Jurkat, Clone E6-1 (cell line): Measurements from ENCODE around the gene KSR1.
"Not testable (repeated sequence)": the region's sequence is repeated elsewhere in the genome, so short reads cannot be mapped to it uniquely, and the experiment has no call there.

Experiments used
- DNase-seq: peaks from one replicate; pipeline ENCODE4 v3.0.0-alpha.2; 2011; ENCODE audit warnings: low read depth, low spot score
- H3K4me3 ChIP-seq: 2 replicates; pipeline ENCODE4 v1.5.1; 2011; ENCODE audit warnings: mild to moderate bottlenecking, low read length, control low read depth, moderate library complexity

KSR1 gene

DNA sequence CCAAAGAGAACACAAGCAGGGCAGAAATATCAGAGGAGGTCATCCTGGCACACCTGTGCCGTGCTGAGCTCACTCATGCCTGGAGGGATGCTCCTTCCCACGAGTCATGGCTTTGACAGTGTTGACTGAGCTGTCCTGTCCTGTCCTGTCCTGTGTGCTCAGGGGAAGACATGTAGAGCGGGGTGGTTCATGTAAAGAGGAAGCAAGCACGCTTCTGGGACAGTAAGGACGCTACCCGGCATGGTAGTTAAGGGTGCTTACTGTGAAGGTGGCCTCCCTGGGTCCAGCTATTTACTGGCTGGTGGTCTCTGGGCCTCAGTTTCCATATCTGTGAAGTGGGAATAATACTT is 175.1 kb downstream of the KSR1 start:
- peak overlapping the region; percentile 90 for H3K4me3 ChIP-seq
- no peak for DNase-seq

DNA sequence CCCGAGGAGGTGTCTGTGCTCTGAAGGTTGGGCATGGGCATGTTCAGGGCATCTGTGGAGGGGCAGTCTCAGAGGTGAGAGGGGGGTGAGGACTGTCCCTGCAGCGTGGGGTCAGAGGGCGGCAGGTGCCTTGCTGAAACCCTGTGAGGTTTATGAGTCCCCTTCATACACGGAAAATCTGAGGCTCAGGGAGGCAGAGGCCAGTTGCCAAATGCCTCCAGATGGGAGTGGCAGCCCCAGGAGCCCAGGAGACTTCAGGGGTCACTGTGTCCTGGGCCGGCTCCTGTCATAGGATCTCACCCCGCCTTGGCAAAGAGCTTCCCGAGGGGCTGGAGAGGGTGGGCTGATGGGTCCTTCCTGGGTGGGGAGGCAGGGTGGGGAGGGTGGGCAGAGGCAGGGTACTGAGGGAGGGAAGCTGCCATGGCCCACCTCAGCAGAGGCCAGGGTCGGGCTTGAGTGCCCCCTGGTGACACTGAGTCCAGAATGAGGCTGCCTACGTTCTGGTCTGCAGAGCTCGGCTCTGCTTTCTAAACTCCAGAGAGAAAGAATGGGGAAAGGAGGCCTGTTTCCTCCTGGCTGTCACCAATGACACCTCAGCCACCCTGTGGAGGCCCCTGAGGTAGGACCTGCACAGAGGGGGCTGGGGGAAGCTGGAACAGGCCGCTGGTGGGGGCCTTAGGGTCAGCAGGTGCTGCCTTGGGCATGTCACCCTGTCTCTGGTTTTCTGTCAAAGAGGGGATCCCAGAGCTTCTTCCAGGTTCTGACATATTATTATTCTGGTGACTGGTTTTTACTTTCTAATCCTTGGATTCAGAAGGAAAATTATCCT is 175.9 kb downstream of the KSR1 start:
- no peak for DNase-seq
- H3K4me3 ChIP-seq: peak overlapping the region; percentile 90

DNA sequence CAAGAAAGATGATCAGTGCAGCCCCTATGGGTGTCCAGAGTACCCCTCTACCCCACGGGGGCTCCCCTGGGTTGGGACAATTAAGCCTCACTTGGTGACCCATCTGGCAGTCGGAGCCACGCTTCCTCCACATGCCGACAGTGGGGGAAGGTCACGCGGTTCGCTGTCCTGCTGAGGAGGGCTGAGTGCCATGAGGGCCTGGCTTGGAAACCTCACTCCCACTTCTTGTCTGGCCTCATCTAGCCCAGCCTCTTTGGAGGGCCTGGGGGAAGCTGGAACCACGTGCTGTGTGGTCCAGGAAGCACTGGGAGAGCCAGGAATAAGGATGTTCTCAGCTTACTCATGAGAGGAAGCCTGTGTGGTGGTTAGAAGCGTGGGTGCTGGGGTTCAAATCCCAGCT is 176.5 kb downstream of the KSR1 start:
- DNase-seq, H3K4me3 ChIP-seq: not testable (repeated sequence)

DNA sequence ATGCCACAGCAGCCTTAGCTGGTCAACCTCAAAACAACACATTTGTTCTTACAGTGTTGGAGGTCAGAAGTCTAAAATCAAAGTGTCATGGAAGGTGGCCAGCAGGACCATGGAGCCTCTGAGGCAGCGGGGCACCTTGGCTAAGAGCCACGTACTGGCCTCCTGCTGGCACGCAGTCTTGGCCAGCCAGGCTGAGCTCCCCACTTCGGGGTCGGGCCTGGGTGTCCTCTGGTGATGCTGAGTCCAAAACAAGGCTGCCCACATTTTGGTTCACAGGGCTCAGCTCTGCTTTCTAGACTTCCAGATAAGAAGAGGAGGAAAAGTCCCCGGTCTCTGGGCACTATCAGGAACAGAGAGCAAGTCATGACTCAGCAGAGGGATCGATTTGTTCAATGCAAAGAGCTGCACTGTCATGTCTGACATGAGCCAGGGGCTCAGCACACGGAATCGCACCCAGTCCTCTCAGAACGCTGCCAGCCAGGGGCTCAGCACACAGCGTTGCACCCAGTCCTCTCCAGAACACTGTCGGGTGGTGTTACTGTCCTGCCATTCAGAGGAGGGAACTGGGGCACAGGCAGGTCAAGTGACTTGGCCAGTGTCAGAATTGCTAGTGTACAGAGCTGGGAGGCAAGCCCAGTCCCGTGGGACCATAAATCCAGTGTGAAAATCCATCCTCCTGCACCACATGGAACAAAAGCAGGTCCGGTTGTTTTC is 177.2 kb downstream of the KSR1 start:
- H3K4me3 ChIP-seq: no peak overlapping the region
- DNase-seq: no peak

DNA sequence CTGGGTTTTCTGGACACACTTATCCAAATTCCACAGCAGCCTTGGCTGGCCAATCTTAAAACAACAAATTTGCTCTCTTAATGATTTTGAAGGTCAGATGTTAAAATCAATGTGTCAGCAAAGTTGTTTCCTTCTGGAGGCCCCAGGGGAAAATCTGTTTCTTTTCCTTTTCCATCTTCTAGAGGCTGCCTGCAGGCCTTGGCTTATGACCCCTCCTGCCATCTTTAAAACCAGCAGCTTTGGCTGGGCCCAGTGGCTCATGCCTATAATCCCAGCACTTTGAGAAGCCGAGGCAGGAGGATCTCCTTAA is 177.7 kb downstream of the KSR1 start:
- H3K4me3 ChIP-seq: no peak overlapping the region
- no peak for DNase-seq

DNA sequence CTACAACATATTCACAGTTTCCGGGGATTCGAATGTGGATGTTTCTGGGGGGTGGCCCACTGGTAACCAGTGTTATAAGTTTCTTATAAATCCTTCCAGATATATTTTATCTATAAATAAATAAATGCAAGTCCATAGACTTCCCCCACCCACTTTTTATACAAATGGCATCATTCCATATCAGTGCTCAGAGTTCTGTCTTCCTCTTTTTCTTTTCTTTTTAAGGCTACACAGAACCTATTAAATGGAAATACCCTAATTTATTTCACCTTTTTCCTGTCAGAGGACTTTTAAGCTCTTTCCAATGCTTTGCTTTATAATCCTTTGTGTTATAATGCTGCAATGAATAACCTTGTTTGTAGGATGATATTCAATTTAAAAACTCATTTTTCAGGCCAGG is 178.5 kb downstream of the KSR1 start:
- DNase-seq: no peak
- H3K4me3 ChIP-seq: no peak overlapping the region

DNA sequence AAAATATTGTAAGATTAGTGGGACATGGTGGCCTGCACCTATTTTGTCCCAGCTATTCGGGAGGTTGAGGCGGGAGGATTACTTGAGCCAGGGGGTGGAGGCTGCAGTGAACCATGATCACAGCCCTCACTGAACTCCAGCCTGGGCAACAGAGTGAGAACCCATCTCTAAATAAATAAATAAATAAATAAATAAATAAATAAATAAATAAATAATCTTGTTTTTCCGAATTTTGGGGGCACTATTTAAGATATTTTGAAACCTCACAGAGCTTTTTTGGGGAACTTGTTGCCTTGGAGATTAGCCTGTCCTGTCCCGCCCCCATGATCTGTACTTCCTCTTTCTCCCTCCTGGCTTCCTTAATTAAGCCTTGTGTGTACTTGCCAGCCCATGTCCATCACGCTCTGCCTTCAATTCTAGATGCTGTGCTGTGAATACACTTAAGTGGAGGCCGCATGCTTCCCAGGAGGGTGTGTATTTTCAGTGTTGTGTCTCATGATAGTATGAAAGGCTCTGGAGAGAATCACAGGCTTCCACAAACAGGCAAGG is 179.1 kb downstream of the KSR1 start:
- H3K4me3 ChIP-seq: no peak overlapping the region
- DNase-seq: no peak

DNA sequence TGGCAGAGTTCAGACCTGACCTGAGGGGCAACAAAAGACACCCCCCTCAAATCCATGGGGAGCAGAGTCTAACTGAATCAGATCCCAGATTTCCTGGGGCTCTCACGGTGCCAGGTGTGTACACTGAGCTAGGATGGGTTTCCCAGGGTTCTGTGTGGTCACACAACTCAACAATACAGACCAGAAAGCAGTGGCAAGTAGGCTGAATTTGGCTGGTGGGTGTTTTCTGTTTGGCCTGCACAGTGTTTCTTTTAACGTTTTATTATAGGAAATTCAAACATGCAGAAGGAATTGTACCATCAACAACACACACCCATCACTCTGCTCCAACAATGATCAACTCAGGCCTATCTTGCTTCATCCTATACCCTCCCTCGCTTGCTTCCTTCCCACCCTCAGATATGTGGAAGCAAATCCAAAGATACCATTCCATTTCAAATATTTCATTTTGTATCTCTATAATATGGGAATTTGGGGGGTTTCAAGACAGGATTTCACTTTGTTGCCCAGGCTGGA is 179.8 kb downstream of the KSR1 start:
- H3K4me3 ChIP-seq, DNase-seq: not testable (repeated sequence)

DNA sequence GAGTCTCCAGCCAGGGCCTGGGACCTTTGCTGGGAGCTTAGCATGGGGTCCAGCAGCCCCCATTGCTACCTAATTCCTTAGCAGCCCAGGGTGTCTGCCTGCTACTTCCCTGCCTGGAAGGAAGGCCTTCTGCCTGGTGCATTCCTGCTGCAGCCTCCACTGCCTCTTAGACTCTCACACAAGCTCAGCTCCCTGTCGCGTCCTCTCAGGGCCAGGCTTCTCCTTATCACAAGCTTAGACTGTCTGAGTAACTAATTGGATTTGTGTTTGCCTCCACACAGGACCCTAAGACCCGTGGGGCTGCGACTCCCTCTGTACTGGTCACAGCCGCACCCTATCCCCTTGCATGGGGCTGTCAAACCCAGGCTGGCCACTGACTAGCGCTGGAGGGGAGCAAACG is 181.6 kb downstream of the KSR1 start:
- not testable (repeated sequence) for DNase-seq

DNA sequence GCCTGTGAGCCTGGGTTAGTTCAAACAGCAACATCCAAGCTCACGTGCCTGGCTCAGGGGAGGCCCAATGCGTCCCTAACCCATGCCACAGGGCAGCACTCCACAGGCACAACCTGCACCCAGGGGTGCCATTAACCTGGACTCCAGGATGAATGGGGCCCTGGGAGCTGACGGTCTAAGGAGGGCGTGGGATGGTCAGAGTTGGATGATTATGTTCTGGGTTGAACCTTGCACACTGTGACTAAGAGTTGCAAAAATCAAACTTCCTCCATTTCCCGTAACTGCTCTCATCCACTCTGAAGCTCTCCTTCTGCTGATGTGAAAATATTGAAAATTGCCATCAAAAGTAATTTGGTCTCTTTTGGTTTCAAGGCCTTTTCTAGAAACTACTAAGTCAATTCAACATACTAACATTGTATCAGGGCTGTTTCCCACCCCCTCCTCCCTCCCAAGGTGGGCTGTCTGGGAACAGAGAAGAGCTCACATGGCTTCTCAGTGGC is 182.2 kb downstream of the KSR1 start:
- not testable (repeated sequence) for DNase-seq, H3K4me3 ChIP-seq

More for the DNA sequence above, 181.6 kb downstream of the KSR1 start:
- not testable (repeated sequence) for H3K4me3 ChIP-seq

DNA sequence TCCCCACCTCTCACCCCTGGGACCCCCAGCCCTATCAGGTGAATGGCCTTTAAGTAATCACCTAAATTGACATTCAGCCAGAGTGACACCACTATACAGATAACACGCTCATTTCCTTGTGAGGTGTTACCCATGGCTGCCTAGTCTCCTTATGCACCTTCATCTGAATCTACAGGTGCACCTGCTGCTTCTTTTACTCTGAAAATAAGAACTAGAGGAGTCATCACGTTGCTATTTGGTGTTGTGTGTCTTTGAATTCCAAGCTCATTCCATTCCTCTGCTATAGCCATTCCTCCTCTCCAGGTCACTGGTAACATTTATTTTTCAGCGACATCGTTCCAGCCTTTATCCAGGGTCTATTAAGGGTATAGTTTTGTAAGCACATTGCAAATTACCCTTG is 184.5 kb downstream of the KSR1 start:
- no peak for DNase-seq
- H3K4me3 ChIP-seq: no peak overlapping the region

DNA sequence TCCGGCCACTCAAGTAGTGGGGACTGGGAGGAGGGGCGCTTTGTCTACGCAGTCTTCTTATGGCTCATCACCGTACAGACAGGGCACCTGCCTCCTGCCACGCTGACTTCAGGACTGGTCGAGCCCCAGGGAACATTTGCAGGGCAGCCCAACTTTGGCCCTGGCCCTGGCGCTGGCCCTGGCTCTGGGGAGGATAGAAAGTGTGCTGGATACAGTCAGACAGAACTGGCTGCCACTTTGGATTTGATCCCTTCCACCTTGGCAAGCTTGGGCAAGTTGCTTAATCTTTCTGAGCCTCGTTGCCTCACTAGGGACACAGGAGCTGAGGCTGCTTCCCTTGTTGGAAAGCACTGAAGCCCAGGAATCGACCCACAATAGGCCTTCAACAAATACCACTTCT is 188.3 kb downstream of the KSR1 start:
- DNase-seq: no peak
- H3K4me3 ChIP-seq: no peak overlapping the region

DNA sequence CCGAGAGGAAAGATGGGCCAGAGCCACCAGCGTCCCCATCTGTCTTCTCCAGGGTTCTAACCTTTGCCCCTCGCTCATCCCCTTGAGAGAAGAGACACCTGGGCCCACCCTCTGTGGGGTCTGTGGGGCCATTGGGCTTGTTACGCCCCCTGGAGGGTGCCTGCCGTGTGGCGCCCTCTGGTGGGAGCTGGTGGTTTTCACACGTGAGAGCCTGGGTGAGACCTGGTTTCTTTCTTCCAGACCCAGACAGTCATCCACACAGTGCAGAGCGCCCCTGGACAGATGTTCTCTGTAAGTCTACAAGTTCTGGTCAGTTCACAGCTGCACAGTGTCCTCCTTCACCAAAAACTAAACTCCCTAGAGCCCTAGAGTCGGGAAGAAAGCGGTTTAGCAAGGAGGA is 189.4 kb downstream of the KSR1 start:
- H3K4me3 ChIP-seq, DNase-seq: not testable (repeated sequence)

DNA sequence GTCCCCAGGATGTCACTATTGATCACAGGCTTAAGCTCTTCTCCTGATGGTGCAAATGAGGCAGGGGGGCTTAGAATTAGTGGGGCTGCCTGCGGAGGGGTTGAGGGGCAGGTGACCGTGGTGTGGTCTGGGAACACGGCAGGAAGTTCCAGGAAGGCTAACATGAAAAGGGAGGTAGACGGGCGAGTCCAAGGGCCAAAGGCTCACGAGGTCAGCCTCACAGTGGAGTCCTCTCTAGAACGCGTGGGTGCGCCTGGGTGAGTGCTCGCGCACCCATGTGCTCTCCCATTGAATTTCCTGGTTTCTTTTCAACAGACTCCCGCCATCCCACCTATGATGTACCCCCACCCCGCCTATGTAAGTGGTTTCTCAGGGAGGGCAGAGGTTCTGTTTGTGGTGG is 190.0 kb downstream of the KSR1 start:
- DNase-seq: no peak
- H3K4me3 ChIP-seq: no peak overlapping the region

DNA sequence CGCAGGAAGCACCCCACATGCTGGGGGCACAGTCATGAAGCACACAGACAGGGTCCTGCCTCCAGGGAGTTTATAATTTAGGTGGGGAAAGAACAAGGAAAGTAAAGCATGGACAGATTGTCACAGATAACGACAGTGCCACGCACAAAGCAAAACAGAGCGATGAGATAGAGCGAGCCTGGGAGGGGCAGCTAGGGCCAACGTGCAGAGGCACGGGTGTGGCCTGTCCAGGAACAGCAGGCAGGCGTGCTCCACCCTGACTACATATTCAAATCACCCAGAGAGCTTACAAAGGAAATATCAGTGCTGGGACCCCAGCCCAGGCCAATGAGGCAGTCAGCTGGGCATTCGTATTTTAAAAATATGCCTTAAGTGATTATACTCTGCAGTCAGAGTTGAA is 191.5 kb downstream of the KSR1 start:
- DNase-seq: no peak
- no peak overlapping the region for H3K4me3 ChIP-seq

DNA sequence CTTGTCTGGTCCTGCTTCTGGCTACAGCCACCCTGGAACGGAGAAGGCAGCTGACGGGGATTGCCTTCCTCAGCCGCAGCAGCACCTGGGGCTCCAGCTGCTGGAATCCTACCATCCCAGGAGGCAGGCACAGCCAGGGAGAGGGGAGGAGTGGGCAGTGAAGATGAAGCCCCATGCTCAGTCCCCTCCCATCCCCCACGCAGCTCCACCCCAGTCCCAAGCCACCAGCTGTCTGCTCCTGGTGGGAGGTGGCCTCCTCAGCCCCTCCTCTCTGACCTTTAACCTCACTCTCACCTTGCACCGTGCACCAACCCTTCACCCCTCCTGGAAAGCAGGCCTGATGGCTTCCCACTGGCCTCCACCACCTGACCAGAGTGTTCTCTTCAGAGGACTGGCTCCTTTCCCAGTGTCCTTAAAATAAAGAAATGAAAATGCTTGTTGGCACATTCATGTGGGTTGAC is 192.9 kb downstream of the KSR1 start:
- not testable (repeated sequence) for DNase-seq, H3K4me3 ChIP-seq

DNA sequence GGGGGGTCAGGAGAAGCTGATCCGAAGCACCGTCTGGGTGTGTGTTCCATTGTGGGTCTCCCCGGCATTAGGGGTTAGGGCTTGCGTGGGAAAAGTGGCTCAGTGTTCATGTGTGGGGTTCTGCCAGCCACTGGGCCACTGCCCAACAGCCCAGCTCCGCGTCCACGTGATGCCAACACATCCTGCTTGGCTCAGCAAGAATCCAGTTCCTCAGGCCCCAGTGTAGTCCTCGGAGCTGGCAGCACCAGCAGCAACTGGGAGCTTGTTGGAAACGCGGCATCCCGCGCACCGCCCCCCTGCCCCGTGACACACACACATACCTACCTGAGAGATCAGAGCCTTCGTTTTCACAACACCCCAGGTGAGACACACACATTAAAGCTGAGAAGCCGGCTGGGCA is 193.7 kb downstream of the KSR1 start:
- no peak overlapping the region for H3K4me3 ChIP-seq
- DNase-seq: no peak

DNA sequence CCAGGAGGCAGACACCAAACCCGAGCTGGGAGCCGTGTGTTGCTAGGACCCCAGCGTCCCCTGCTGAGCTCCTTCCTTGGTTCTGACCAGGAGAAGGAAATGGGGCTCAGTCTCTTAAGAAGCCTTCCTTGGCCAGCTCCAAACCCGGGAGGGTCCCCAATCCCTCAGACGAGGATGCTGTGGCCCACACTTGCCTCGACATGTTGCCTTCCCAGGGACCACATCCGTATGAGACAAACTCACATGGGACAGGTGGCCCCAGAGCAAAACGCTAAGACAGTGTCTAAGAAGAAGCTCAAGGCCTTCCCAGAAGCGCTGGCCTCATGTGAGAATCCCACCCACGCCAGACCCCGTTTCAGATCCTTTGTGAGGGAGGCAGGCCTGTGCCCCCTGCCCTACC is 194.6 kb downstream of the KSR1 start:
- DNase-seq: peak; percentile 37
- H3K4me3 ChIP-seq: no peak overlapping the region

DNA sequence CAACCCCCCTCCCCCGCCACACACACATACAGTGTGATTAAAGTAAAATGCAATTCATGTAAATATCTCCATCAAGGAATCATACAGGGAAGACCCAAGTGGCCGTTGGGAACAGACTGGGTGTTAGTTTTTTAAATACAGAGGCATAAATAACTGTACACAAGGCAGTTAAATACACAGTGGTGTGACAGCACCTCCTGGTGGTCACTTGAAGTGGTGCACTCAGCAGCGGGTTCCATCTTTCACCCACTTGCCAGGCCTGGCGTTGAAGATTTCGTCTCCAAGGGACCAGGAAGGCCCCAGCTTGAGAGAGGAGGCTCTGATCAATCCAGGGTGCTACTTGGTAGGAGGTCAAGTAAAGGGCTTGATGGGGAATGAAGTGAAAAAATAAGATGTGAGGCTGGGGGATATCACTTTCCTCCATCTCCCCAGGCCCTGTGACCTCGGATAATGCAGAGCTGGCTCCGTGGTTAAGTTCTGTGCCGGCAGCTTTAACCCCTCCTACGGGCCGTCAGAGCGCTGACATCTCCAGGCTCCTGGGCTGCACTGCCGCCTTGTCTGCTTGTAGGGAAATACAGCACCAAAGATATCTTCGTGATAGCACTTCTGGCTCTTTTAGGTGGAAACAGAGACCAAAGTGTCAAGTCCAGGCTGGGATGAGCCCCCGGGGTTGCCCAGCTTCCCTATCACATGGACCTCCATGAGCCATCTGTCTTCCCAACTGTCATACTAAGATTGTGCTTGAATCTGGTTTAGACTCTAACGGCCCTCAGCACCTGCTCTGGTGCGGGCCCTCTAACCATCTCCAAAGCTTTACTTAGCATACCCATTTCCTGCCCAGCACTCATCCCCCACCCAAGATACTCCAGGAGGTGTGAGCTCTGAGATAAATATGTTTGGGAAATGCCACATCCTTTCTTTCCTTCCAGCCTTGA is 195.4 kb downstream of the KSR1 start:
- DNase-seq: peak; percentile 95

More for the DNA sequence above, 195.4 kb downstream of the KSR1 start:
- H3K4me3 ChIP-seq: peak overlapping the region; percentile 27
